RPMI7951 (cell line): ENCODE measurements around the gene BCL11B. TPM values are rescaled to one million over a fixed set of nuclear protein-coding genes. Genes with fewer than 3 reads are reported as not detected.

ENCODE experiments used
- DNase-seq: peaks from one replicate; pipeline ENCODE4 v3.0.0-alpha.2; 2012; ENCODE audit warnings: low read depth
- total RNA-seq: library from RNA; depleted of rRNA; stranded (reverse); fragments of >200 nt; shearing (Covaris generic); gene quantifications from 2 replicates; pipeline ENCODE4 v1.2.3, GENCODE V29; 2014

Gene BCL11B
- total RNA-seq, 1 experiment from 2014 or later: 0.12 TPM

DNA sequence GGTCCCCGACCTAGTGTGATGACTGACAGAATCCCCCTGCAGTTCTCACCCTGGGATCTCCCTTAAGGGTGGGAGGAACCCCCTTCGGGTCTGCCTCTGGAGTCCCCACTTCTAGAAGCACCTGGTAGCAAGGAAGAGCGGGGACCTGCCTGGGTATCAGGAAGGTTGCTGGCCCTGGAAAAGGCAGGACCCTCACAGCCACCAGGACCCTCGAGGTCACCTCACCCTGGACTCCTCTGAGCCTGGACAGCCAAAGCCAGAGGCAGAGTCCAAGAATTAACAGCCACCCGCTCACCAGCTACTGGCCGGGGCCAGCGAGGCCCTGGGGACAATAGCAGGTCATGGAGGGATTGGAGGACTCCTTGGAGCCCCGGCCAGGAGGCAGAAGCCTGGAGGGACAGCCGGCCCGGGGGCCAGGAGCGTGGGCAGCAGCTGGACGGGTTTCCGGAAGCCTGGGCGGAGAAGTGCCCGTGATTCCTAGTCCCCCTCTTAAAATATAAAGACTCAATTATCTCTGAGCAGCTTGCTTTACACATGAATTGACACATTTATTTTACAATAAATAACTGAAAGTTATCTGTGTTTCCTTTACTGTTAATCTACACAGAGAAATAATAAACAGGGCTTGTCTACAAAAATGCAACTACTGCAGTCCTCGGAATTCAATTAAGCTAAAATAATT lies 17.5 kb downstream of the BCL11B start:
- DNase-seq: no peak

DNA sequence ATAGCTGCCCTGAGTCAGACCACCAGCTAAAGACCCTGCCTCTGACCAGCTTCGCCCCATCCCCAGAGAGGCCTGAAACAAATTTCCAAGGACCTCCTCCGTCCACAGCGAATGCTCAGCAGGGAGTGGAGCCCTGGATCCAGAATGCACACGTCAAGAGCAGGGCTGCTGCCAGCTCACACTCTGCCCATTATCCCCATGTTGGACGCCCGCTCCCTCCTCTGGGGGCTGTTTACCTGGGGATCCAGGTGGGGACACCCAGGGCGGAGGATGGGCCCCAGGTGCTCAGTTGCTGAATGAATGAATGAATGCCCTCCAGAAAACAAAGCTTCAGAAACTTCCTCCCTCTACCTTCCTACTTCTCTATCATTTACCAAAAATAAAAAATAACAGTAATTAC lies 18.1 kb downstream of the BCL11B start:
- DNase-seq: no peak

DNA sequence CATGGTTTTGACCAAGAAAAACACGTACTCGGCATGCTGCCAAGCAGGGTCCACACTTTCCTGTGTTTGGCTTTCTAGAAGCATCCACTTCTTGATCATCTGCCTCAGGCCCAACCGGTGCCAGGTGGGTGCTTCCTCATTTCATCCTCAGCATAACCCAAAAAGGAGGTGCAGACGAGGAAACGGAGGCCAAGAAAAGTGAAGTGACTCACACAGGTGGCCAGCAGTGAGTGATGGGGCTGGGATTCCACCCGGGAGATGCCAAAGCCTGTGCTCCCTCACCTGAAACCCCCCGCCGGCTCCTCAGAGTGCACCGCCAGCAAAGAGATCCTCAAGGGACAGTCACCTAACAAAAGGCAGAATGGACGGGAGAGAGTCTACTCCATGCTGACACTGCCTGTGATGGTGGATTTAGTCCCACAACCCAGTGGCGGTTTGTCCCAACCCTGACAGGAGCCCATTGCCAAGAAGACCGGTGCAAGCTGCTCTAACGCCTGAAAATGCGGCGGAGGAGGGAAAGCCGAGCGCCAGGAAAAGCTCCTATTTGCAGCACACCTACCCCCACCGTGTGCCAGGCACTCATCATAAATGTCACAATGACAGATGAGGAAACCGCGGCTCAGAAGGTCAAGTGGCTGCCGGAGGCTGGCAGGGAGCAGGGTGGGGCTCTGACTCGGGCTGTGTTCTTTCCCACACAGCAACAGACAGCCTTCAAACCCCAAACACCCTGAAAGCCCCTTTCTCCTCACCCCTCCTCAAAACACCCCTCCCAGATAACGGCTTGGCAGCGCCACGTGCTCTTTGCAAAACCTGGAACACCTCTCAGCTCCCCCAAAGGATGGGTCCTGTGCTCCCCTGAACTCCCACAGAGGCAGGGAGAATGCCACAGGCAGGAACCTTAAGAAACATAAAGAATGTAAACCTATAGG lies 18.8 kb downstream of the BCL11B start:
- no peak for DNase-seq

DNA sequence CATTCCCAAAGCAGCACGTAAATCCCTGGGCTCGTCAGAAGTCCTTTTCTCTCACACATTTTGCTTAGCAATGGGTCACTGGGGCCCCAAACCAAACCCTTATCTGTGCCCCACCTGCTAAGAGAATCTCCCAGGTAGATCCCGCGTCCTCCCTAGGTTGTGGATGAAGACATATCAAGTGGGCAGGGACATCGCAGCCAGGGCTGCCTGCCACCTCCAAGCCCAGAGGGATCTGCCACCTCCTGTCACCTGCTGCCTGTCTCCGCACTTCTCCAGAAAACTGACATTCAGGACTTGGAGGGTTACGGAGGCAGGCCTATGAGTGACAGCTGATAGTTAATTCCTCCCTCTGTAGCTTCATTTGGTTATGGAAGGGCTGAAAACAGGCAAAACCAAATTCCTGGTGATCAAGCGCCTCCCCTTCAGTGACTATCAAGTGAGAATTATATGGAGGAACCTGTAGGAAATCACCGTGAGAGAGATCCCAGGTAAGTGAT lies 19.5 kb downstream of the BCL11B start:
- DNase-seq: no peak

DNA sequence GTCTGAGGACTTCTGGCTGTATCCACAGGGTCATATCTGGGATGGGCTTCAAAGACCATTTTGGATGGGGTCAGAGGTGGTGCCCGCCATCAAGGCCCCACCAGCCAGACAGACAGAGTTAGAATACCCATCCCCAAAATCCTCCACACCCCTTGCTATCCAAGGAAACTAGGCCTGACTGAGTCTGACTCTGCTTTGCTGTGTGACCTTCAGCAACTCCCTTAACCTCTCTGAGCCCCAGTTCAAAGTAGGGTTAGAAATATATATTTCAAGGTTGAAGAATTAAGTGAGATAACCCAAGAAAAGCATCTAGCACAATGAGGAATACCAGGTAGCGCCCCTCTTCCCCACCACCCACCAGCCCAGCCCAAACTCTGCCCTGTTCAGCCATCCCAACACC lies 20.3 kb downstream of the BCL11B start:
- DNase-seq: no peak

DNA sequence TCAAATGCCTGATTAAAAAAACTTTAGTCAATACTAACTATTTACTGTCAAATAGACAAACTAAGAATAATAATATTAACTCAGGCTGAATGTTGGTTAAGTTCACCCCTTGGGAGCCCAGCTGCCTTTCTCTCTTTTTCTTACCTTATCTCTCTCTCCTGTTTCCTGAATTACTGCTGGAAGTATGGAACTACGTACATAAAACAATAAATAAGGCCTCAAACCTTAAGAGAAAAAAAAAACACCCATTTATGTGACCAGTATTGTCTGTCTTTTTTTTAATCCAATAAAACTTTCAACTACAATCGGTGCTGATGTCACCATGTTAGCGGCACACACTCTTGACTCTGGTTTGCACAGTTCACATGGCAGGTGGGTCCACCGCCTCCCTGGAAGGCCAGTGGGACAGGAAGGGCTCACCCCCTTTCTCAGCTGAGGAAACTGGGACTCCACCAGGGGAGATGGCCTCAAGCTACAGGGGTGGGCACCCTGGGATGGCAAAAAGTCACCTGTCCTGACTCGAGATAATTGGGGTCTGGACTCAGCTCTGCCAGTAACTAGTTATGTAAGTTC lies 21.3 kb downstream of the BCL11B start:
- DNase-seq: no peak

DNA sequence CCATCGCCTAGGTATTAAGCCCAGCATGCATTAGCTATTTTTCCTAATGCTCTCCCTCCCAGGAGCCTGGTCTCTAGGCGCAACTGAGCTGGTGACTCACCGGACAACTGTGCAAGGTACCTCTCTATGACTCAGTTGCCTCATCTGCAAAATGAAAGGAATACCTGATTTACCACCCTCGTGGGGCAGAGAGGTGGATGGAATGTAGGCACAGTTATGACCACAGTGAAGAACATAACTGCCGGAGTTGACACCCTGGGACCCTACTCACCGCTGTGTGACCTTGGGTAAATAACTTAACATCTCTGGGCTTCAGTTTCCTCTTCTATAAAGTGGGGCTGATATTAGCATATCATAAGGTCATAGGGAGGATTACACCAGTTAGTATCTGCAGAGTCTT lies 22.6 kb downstream of the BCL11B start:
- DNase-seq: no peak

DNA sequence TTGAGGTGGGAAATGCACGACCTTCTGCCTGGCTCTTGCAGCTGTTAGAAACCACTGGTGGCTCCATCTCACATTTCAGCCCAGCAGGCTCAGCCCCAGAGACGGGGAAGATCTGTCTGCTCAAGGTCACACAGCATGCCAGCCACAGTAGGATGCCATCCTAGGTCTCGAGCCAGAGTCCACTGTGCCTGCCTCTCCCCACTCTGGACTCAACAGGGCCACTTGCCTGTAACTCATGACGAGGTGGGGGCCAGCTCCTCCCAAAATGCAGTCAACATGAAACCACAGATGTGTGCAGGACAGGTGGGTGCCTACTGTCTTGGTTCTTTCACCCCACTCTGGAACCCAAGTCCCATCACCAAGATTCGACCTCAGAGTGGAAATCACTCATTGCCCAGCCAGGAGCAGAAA lies 23.2 kb downstream of the BCL11B start:
- no peak for DNase-seq

DNA sequence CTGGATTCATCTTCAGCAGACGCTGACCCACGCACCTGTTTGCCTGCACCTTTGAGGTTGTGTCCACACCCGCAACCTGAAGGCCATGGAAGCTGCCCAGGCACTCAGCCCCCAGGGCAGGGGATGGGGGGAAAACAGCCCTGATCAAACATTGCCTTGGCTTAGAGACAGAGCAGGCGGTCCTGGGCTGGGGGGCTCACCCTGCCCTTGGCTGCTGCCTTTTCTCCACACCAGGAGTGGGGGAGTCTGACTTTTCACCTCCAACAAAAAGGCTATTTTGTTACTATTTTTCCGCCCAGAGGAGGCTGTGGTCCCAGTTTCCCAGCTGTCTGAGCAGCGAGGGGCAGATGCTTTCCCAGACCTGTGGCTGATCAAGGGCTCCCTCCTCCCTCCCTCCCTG lies 24.2 kb downstream of the BCL11B start:
- DNase-seq: no peak

DNA sequence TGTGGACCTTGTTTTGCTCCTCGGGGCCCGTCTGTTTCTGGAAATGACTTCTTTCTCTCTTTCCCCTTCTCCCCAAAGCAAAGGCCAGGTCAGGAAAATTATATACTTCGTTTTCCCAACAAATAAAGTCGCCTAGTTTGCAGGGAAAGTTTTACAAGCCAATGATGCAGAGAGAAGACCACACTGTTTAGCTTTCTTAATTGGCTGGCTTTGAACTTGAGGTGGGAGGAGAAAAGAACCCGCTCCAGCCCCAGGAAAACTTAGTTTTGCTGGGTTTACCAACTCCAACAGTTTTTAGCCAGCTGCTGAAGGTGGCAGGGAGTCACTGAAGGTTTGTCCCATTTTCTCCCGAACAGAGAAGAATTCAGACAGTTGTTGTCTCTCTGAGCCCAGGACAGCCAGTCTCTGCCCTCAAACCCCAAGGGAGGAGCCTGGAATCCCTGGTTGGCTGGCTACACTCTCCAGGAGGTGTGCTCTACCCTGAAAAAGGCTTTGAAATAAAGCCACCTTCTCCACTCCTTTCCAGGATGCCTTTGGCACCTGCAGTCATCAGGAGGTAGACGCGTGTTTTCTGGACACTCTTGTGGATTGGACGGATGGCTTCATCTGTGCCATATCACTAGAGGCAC lies 24.8 kb downstream of the BCL11B start:
- no peak for DNase-seq

DNA sequence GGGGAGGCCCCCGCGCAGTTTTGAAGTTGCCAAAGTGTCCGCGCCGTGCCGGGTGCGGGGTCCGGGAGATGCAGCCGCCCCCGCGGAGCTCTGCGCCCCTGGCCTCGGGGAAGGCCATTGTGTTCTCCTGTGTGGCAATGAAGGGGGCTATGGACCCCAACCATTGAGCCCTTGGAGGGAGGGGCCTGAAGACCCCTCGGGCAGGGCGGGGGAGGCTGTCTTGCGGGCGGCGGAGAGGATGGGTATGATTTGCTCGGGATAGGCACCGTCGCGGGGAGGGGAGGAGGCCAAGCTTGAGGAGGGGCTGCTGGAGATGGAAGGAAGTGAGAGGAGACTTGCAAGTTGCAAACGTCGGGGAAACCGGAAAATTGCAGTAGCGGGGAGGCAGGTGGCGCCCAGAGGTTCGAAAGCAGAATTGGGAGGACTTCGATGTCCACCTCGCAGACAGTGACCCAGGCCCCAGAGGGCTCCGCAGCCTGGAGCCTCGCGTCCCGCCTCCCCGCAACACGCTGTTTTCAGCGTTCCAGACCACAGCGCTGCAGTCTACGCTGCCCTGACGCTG lies 25.4 kb downstream of the BCL11B start:
- DNase-seq: no peak

DNA sequence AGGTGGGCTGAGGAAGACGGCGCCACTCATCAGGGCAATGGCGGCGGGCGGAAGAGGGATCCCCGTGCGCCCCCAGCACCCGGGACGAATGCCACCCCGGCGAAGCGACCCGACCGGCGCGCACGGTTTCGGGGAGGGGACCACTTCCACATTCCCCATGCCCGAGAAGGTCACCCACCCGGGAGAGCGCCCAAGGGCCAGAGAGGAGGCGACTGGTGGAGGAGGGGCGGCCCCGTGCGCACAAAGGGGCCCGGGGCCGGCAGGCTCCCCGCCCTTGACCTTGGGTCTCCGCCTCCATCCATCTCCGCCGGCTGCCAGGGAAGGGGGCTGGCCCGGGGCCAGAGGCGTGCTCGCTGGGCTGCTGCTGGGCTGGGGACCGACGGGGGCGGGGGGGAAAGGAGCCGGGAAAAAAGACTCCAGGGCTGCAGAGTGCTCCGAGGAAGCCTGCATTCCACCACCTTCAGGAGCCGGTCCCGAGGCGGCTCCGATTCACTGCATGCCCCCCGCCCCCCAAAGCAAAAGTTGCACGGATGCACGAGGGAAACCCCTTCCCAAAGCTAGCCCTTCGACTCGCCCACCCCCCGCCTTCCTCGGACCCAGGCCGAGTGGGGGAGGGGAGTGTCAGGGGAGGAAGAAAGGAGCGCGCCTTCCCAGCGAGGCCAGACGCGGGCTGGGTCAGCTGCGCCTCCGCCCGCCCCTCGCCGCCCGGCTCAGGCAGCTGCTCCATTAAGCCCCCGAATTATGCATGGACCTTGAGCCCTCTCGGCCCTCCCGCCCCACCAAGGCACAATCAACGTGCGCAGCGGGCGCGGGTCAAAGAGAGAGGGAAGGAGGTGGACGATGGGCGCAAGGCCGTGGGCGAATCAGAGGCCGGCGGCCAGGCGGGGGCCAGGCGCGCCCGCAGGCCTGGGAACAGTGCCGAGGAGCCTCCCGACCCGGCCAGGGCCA lies 26.2 kb downstream of the BCL11B start:
- no peak for DNase-seq

DNA sequence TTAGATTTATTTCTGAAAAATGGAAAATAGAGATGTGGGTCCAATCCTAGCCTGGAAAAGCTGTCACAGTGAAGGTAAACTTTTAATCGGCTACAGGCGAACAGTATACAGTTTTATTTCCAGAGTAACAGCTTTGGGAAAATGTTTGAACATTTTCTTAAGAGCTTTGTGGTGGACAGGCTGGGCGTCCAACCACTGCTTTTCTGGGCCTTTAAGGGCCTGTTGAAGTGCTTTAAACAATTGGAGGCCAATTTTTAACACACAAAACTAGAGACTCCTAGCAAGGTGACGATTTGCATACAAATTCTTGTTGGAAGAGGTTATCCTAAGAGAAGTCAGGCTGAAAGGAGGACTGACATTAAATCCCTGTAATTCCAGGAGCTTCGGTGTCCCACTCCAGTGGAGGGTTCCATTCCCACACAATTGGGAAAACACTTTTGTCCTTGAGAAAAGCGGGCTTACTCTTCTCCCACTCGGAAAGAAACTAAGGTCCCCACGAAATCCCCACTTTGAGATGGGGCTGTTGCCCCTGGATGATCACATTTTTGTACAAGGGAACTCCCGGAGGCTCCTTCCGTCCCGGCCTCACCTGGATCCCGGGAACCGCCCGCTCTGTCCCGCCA lies 26.9 kb downstream of the BCL11B start:
- no peak for DNase-seq

DNA sequence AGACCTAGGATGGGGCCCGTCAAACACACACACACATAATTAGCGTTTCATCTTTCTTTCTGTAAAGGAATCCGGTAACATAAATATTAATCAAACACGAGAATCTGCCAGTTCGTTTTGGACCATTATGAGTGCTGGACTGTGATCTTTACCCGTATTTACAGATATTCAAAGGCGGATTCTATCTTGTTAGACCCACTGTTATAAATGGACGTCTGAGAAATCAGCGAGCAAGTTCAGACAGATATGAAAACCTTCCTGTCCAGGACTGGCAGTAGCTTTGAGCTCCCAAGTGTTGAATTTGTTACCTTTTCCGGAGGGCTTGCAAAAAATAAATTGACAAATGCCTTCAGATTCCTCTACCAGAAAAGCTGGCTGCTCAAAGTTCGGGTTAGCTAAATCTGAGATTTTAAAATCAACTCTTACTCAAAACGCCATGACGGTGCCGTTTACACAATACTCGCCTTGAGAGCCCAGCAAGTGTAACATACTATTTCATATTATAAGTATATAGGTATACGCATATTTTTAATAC lies 27.6 kb downstream of the BCL11B start:
- DNase-seq: no peak

DNA sequence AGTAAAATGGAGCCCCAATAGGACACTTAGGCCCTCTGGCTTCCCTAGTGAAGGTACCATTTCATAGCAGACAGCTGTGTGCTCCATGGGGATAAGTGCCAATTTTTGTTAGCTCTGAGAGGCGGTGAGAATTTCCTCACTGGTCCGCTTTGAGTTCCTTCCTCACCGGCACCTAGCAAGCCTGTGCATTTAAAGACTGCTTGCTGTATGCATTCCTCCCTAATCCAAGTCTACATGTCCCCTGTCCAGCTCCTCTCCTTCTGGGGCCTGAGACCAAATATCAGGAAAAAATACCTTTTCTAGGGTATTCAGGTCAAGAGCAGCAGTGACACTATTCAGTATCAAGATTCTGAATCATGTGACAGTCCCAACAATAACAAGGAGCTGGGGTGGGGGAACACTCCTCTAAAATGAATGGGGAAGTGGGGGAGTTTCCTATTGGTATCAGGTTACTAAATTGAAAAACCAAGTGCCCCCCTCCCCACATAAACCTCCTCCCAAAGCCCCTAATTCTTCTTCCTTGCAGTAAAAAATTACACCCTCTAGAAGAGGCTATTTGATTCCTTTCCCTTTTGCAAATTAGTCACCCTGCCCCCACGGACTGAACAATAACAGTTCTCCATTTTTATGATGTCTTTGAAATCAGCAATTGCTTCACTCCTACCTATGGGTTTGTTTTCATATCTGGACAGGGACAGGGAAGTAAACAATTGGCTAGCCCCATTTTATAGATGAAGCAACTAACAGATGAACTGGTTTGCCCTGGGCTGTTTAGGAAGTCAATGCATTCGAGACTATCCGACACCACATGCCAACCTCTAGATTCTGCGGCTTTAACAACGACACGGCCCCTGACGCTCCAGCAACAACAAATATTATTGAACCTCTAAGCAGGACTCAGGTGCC lies 28.9 kb downstream of the BCL11B start:
- no peak for DNase-seq

DNA sequence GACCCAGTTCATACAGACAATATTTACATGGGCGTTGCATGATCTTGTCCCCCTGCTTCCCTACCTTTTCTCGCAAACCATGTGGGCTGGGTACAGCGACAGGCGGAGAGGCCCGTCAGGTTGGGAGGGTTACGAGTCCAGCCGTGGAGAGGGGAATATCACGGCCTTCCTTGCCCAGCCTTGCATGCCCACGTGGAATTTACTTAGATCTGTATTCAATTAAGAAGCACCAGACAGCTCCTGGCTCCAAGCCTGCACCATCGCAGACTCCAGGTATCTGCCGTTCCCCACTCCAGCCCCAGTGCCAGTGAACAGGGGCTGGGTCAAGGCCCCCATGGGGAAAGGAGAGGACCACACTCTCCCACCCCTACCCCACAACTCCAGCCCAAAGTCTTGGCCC lies 29.8 kb downstream of the BCL11B start:
- DNase-seq: no peak

DNA sequence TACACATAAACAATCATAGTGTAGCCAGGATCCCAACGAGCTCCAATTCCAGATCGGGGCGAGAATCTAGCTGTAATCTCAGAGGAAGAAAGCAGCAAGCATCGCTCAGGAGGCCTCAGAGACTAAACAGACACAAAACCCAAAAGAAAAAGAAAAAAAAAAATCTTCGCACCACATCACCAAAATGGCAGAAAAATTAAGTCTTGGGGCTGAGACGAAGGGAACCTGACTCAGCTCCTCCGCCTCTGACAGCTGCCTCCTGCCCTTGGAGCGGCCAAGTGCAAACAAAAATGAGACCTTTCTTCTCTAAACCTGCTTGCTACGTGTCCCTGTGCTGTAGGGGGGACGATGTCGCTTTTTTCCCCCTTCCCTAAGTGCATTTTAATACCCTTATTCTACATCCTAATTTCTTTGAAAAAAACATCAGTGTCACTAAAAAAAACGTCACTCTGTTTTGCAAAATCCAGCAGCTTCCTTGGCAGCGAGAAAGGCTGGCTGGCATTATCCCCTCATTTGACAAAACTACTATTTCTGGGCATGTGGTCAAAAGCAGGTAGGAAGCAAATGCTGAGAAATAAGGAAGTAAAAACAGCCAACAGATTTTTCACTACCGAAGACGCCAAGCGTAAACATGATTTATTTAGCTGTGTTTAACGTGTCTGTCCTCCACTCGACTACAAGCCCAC lies 30.5 kb downstream of the BCL11B start:
- no peak for DNase-seq

DNA sequence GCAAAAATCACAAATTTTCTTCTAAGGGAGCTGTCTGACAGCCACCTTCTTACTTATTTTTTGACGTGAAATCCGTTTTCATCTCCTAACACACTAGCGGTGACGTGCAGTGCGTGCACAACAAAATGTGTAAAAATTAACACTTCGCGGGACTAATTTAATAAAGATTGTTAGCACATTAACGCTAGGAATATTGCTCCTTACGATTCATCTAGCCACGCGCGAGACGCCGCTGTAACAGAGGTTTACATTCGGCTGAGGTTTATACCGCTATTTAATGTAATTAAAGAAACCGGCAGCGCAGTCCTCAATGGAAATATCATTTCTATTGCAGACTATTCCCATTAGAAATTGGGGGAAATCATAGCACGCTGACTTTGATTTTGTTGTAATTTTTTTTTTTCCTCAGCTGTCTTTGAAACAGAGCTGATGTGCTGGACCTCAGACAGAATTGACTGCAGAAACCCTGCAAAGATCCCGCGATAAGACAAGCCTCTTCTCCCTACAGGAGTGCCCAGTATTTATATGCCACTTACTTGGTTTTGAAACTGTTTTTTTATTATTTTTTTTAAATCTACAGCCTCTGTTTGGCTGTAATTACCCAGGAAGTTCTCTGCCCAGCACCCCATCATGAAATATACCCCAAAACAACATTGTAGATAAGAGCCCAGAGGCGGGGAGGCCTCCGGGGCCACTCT lies 31.2 kb downstream of the BCL11B start:
- DNase-seq: no peak
